Measurements from ENCODE around the gene MESD. TPM values are rescaled to one million over a fixed set of nuclear protein-coding genes. Genes with fewer than 3 reads are reported as not detected.

The MESD gene
- total and polyA plus RNA-seq, 2 donors from 2014 or later, result 23.3 to 30.9 TPM

- intact Hi-C loops (cut with DNase I), result no loop called here
- no peaks in the 10 kb centered on the region for H3K4me1 ChIP-seq (ENCODE audit: control insufficient read depth in 2 of 3, insufficient read depth in 2 of 3, low read depth in 1 of 3, low read length in 3 of 3)
- no peaks in the 10 kb centered on the region for H3K27me3 ChIP-seq (ENCODE audit: control insufficient read depth, insufficient read depth, low read length)
- no peaks in the 10 kb centered on the region for H3K36me3 ChIP-seq (ENCODE audit: control insufficient read depth in 2 of 3, insufficient read depth in 3 of 3, low read length in 3 of 3)
- H3K4me3 ChIP-seq (ENCODE audit: low read length in 3 of 3), result no peak overlapping the region
- no peaks in the 10 kb centered on the region for H3K9me3 ChIP-seq (ENCODE audit: control insufficient read depth in 2 of 3, insufficient read depth in 1 of 3, low read length in 3 of 3)
- DNase-seq (no peak), FAIRE-seq (no peak)
- no peak overlapping the region for H3K27ac ChIP-seq (ENCODE audit: low read depth in 2 of 2, low read length in 2 of 2)
- TF ChIP-seq CTCF (IDR thresholded peaks at IDR 0.05; ENCODE audit: borderline replicate concordance, extremely low read depth, insufficient read depth), result no peak
- no peak overlapping the region for H3K9ac ChIP-seq (ENCODE audit: low read length in 3 of 3)
Observed at GRCh38 chr15:81012588-81012987, 23.0 kb upstream of the MESD start.

- Histone ChIP-seq H3K4me3 (ENCODE audit: low read length in 3 of 3) (no peak overlapping the region), H3K36me3 (ENCODE audit: control insufficient read depth in 2 of 3, insufficient read depth in 3 of 3, low read length in 3 of 3) (no peaks in the 10 kb centered on the region), H3K4me1 (ENCODE audit: control insufficient read depth in 2 of 3, insufficient read depth in 2 of 3, low read depth in 1 of 3, low read length in 3 of 3) (no peaks in the 10 kb centered on the region), H3K27ac (ENCODE audit: low read depth in 2 of 2, low read length in 2 of 2) (no peak overlapping the region), H3K9me3 (ENCODE audit: control insufficient read depth in 2 of 3, insufficient read depth in 1 of 3, low read length in 3 of 3) (no peaks in the 10 kb centered on the region), H3K27me3 (ENCODE audit: control insufficient read depth, insufficient read depth, low read length) (no peaks in the 10 kb centered on the region), H3K9ac (ENCODE audit: low read length in 3 of 3) (no peak overlapping the region)
- intact Hi-C loops (cut with DNase I), result no loop called here
- DNase-seq (no peak), FAIRE-seq (no peak)
- no peak for TF ChIP-seq CTCF (IDR thresholded peaks at IDR 0.05; ENCODE audit: borderline replicate concordance, extremely low read depth, insufficient read depth)
Observed at GRCh38 chr15:81011593-81011992, 22.0 kb upstream of the MESD start.

- H3K4me1 ChIP-seq (ENCODE audit: control insufficient read depth in 2 of 3, insufficient read depth in 2 of 3, low read depth in 1 of 3, low read length in 3 of 3), result peaks cover 0 to 4% (median 2%) of the 10 kb centered on the region in 3 donors
- H3K27me3 ChIP-seq (ENCODE audit: control insufficient read depth, insufficient read depth, low read length), result no peaks in the 10 kb centered on the region
- no peak for DNase-seq
- H3K9ac ChIP-seq (ENCODE audit: low read length in 3 of 3), result no peak overlapping the region
- FAIRE-seq, result no peak
- H3K4me3 ChIP-seq (ENCODE audit: low read length in 3 of 3), result no peak overlapping the region
- TF ChIP-seq CTCF (IDR thresholded peaks at IDR 0.05; ENCODE audit: borderline replicate concordance, extremely low read depth, insufficient read depth), result no peak
- no peaks in the 10 kb centered on the region for H3K9me3 ChIP-seq (ENCODE audit: control insufficient read depth in 2 of 3, insufficient read depth in 1 of 3, low read length in 3 of 3)
- H3K36me3 ChIP-seq (ENCODE audit: control insufficient read depth in 2 of 3, insufficient read depth in 3 of 3, low read length in 3 of 3), result no peaks in the 10 kb centered on the region
- intact Hi-C loops (cut with DNase I), result no loop called here
- H3K27ac ChIP-seq (ENCODE audit: low read depth in 2 of 2, low read length in 2 of 2), result no peak overlapping the region
Observed at GRCh38 chr15:81010086-81010485, 20.5 kb upstream of the MESD start.

- no peak for FAIRE-seq
Observed at GRCh38 chr15:81008312-81008711, 18.7 kb upstream of the MESD start.

More at GRCh38 chr15:81008312-81008711, 18.7 kb upstream of the MESD start:
- Histone ChIP-seq H3K36me3 (ENCODE audit: control insufficient read depth in 2 of 3, insufficient read depth in 3 of 3, low read length in 3 of 3) (peaks cover 0 to 2% (median 0%) of the 10 kb centered on the region in 3 donors), H3K27ac (ENCODE audit: low read depth in 2 of 2, low read length in 2 of 2) (no peak overlapping the region), H3K9me3 (ENCODE audit: control insufficient read depth in 2 of 3, insufficient read depth in 1 of 3, low read length in 3 of 3) (no peaks in the 10 kb centered on the region), H3K9ac (ENCODE audit: low read length in 3 of 3) (no peak overlapping the region), H3K4me3 (ENCODE audit: low read length in 3 of 3) (no peak overlapping the region), H3K4me1 (ENCODE audit: control insufficient read depth in 2 of 3, insufficient read depth in 2 of 3, low read depth in 1 of 3, low read length in 3 of 3) (peaks cover 0 to 4% (median 2%) of the 10 kb centered on the region in 3 donors), H3K27me3 (ENCODE audit: control insufficient read depth, insufficient read depth, low read length) (no peaks in the 10 kb centered on the region)
- intact Hi-C loops (cut with DNase I), result no loop called here
- no peak for TF ChIP-seq CTCF (IDR thresholded peaks at IDR 0.05; ENCODE audit: borderline replicate concordance, extremely low read depth, insufficient read depth)
- no peak for DNase-seq
